Smooth muscle cell (in vitro differentiated cells): Measurements from ENCODE around the gene OR4F6. TPM values are rescaled to one million over a fixed set of nuclear protein-coding genes. Genes with fewer than 3 reads are reported as not detected.

Experiments used
- DNase-seq: peaks from one replicate; lab custom pipeline; 2025; ENCODE audit not compliant: unreplicated experiment; lab: John Stamatoyannopoulos, UW
- H2AFZ ChIP-seq: fragments of 200-600 bp; sonication (generic); 2 replicates; pipeline ENCODE4 v1.6.0; 2016; ENCODE audit warnings: antibody characterized with exemption, low read depth, mild to moderate bottlenecking
- H3F3A ChIP-seq: fragments of 200-600 bp; sonication (generic); 2 replicates; pipeline ENCODE4 v1.6.0; 2017; ENCODE audit warnings: antibody characterized with exemption, low read depth
- H3K27ac ChIP-seq: fragments of 200-600 bp; sonication (generic); 2 replicates; pipeline ENCODE4 v1.5.1; 2016; ENCODE audit warnings: low read depth, mild to moderate bottlenecking
- H3K27me3 ChIP-seq: fragments of 200-600 bp; sonication (generic); 2 replicates; pipeline ENCODE4 v1.6.1; 2016; ENCODE audit warnings: low read depth, mild to moderate bottlenecking
- H3K36me3 ChIP-seq: fragments of 200-600 bp; sonication (generic); 2 replicates; pipeline ENCODE4 v1.5.1; 2016; ENCODE audit warnings: low read depth
- H3K4me1 ChIP-seq: fragments of 200-600 bp; sonication (generic); 2 replicates; pipeline ENCODE4 v1.5.1; 2016; ENCODE audit warnings: low read depth
- H3K4me2 ChIP-seq: fragments of 200-600 bp; sonication (generic); 2 replicates; pipeline ENCODE4 v1.6.0; 2016; ENCODE audit warnings: mild to moderate bottlenecking
- H3K4me3 ChIP-seq: fragments of 200-600 bp; sonication (generic); 2 replicates; pipeline ENCODE4 v1.5.1; 2016; ENCODE audit warnings: mild to moderate bottlenecking
- H3K79me2 ChIP-seq: fragments of 200-600 bp; sonication (generic); 2 replicates; pipeline ENCODE4 v1.6.0; 2016; ENCODE audit warnings: low read depth, mild to moderate bottlenecking
- H3K9ac ChIP-seq: fragments of 200-600 bp; sonication (generic); 2 replicates; pipeline ENCODE4 v1.6.0; 2016; ENCODE audit warnings: low read depth
- H3K9me3 ChIP-seq: fragments of 200-600 bp; sonication (generic); replicated peaks from 2 replicates; pipeline ENCODE4 v1.5.1; 2016; ENCODE audit warnings: low read depth
- H4K20me1 ChIP-seq: fragments of 200-600 bp; sonication (generic); 2 replicates; pipeline ENCODE4 v1.6.0; 2016; ENCODE audit warnings: low read depth
- CTCF ChIP-seq: fragments of 200-600 bp; sonication (generic); IDR thresholded peaks from 2 replicates; pipeline ENCODE4 v1.5.1; 2017; ENCODE audit warnings: borderline replicate concordance, mild to moderate bottlenecking, antibody characterized with exemption; ENCODE audit not compliant: insufficient read depth, poor library complexity, severe bottlenecking
- WGBS: methylation state at CpG from one replicate; pipeline ENCODE4 v1.1.7; 2016; ENCODE audit warnings: low lambda C conversion rate; 5-methylcytosine and 5-hydroxymethylcytosine counted together
- polyA plus RNA-seq: library from polyadenylated mRNA; unstranded; fragments of >200 nt; fragmentation: Nextera tagmentation; extraction: Ambion mirVana; gene quantifications from 2 replicates; pipeline ENCODE4 v1.2.1, GENCODE V29; 2016
- total RNA-seq: library from RNA; depleted of rRNA; stranded (reverse); fragments of >200 nt; gene quantifications from 2 replicates; pipeline ENCODE4 v1.2.3, GENCODE V29; 2014

The OR4F6 gene
- total and polyA plus RNA-seq, 2 experiments from 2014 or later = not detected

- Histone ChIP-seq H3K79me2 (no peaks in the 10 kb centered on the region), H3K4me1 (no peaks in the 10 kb centered on the region), H3K4me2 (no peak overlapping the region), H3K36me3 (no peaks in the 10 kb centered on the region), H3F3A (no peaks in the 10 kb centered on the region), H3K27me3 (peaks cover 3% of the 10 kb centered on the region), H2AFZ (no peak overlapping the region), H4K20me1 (no peaks in the 10 kb centered on the region), H3K9ac (no peak overlapping the region), H3K27ac (no peak overlapping the region), H3K4me3 (no peak overlapping the region), H3K9me3 (no peaks in the 10 kb centered on the region)
- TF ChIP-seq CTCF = no peak
- no peak for DNase-seq
Observed at GRCh38 chr15:101804375-101804774, 1.1 kb downstream of the OR4F6 start.

- H3K4me3 ChIP-seq = no peak overlapping the region
- no peaks in the 10 kb centered on the region for H3F3A ChIP-seq
- no peaks in the 10 kb centered on the region for H3K4me1 ChIP-seq
- H3K36me3 ChIP-seq = no peaks in the 10 kb centered on the region
- no peaks in the 10 kb centered on the region for H3K79me2 ChIP-seq
- no peak overlapping the region for H3K4me2 ChIP-seq
- H3K9ac ChIP-seq = no peak overlapping the region
- TF ChIP-seq CTCF = no peak
- no peak overlapping the region for H3K27ac ChIP-seq
- DNase-seq = no peak
- H2AFZ ChIP-seq = no peak overlapping the region
- no peaks in the 10 kb centered on the region for H4K20me1 ChIP-seq
- no peaks in the 10 kb centered on the region for H3K9me3 ChIP-seq
- no peaks in the 10 kb centered on the region for H3K27me3 ChIP-seq
Observed at GRCh38 chr15:101804941-101805340, 1.6 kb downstream of the OR4F6 start.

- H3K4me1 ChIP-seq = no peaks in the 10 kb centered on the region
- no peaks in the 10 kb centered on the region for H3K9me3 ChIP-seq
- no peak overlapping the region for H3K4me3 ChIP-seq
- WGBS = 84% methylated on average over 6 of the region's 6 CpGs
- no peaks in the 10 kb centered on the region for H4K20me1 ChIP-seq
- no peak overlapping the region for H2AFZ ChIP-seq
- no peaks in the 10 kb centered on the region for H3K79me2 ChIP-seq
- H3K36me3 ChIP-seq = no peaks in the 10 kb centered on the region
- H3K27me3 ChIP-seq = no peaks in the 10 kb centered on the region
- H3F3A ChIP-seq = no peaks in the 10 kb centered on the region
- TF ChIP-seq CTCF = no peak
- no peak overlapping the region for H3K9ac ChIP-seq
- no peak overlapping the region for H3K4me2 ChIP-seq
- no peak overlapping the region for H3K27ac ChIP-seq
- no peak for DNase-seq
Observed at GRCh38 chr15:101805605-101806345, 2.5 kb downstream of the OR4F6 start.

GRCh38 chr15:101807345-101807945, 4.1 kb downstream of the OR4F6 start:
- 72% methylated on average over 10 of the region's 10 CpGs for WGBS
- no peak overlapping the region for H3K9ac ChIP-seq

More at GRCh38 chr15:101807345-101807945, 4.1 kb downstream of the OR4F6 start:
- Histone ChIP-seq H3K4me1 (no peaks in the 10 kb centered on the region), H3K27ac (no peak overlapping the region), H4K20me1 (no peaks in the 10 kb centered on the region), H3K4me3 (no peak overlapping the region), H2AFZ (no peak overlapping the region), H3K9me3 (no peaks in the 10 kb centered on the region), H3K36me3 (no peaks in the 10 kb centered on the region), H3K27me3 (no peaks in the 10 kb centered on the region), H3K79me2 (no peaks in the 10 kb centered on the region), H3K4me2 (no peak overlapping the region), H3F3A (no peaks in the 10 kb centered on the region)
- TF ChIP-seq CTCF = no peak
- no peak for DNase-seq
